DOHH2 (cell line): Measurements from ENCODE around the gene ELP2.

Source experiments
- CTCF ChIP-seq: fragments of 200-600 bp; sonication (generic); IDR thresholded peaks from one replicate; pipeline ENCODE4 v1.5.1; 2014; ENCODE audit warnings: antibody characterized with exemption, mild to moderate bottlenecking, low read depth, low read length; ENCODE audit not compliant: poor library complexity, severe bottlenecking
- EZH2phosphoT487 ChIP-seq: fragments of 200-600 bp; sonication (generic); IDR thresholded peaks from 2 replicates; pipeline ENCODE4 v1.6.1; 2017; ENCODE audit warnings: borderline replicate concordance, mild to moderate bottlenecking, antibody characterized with exemption, low read length, moderate library complexity, mixed read lengths

- TF ChIP-seq CTCF (no peak), EZH2phosphoT487 (no peak)
Measured at GRCh38 chr18:36187193-36187825, 57.6 kb downstream of the ELP2 start, which contains the start of gene MOCOS.
